OCI-LY7 (cell line): ENCODE results near the gene KDM4B. TPM values are rescaled to one million over a fixed set of nuclear protein-coding genes. Genes with fewer than 3 reads are reported as not detected.

Experiments used
- BruUV-seq: library from RNA; stranded (reverse); fragments of 400-500 nt; replicated peaks from 2 replicates; lab custom pipeline; 2021; lab: Mats Ljungman, UMichigan
- CTCF ChIA-PET: fragments of 300-600 bp; sonication (Branson Sonifier 250); formaldehyde crosslinking; loops from one replicate; lab custom pipeline; 2022; ENCODE audit warnings: antibody characterized with exemption; ENCODE audit not compliant: unreplicated experiment; lab: Charles Lee
- POLR2A ChIA-PET: fragments of 300-600 bp; sonication (Branson Sonifier 250); formaldehyde crosslinking; loops from one replicate; lab custom pipeline; 2022; ENCODE audit warnings: antibody characterized with exemption; lab: Charles Lee
- DNase-seq: peaks from one replicate; pipeline ENCODE4 v3.0.0-alpha.2; 2015; ENCODE audit warnings: low spot score
- H2AFZ ChIP-seq: fragments of 200-600 bp; sonication (generic), shearing (Covaris generic); 2 replicates; pipeline ENCODE4 v1.6.1; 2014; ENCODE audit warnings: mild to moderate bottlenecking, antibody characterized with exemption, low read length, moderate library complexity
- H3K27ac ChIP-seq: fragments of 200-600 bp; sonication (generic); 2 replicates; pipeline ENCODE4 v1.5.1; 2014; ENCODE audit warnings: mixed run types, low read depth, mild to moderate bottlenecking, moderate library complexity, low read length, inconsistent platforms; ENCODE audit not compliant: poor library complexity, severe bottlenecking
- H3K36me3 ChIP-seq: fragments of 200-600 bp; sonication (generic); 2 replicates; pipeline ENCODE4 v1.6.1; 2014; ENCODE audit warnings: mild to moderate bottlenecking, antibody characterized with exemption, low read length, moderate library complexity, mixed read lengths; ENCODE audit not compliant: insufficient read depth
- H3K4me1 ChIP-seq: fragments of 200-600 bp; sonication (generic); 2 replicates; pipeline ENCODE4 v1.5.1; 2014; ENCODE audit warnings: mild to moderate bottlenecking, low read length; ENCODE audit not compliant: insufficient read depth, poor library complexity, severe bottlenecking
- H3K4me2 ChIP-seq: fragments of 200-600 bp; sonication (generic); 2 replicates; pipeline ENCODE4 v1.6.1; 2014; ENCODE audit warnings: mild to moderate bottlenecking, low read length
- H3K4me3 ChIP-seq: fragments of 200-600 bp; sonication (generic); 2 replicates; pipeline ENCODE4 v1.5.1; 2014; ENCODE audit warnings: mild to moderate bottlenecking, low read depth, low read length; ENCODE audit not compliant: poor library complexity, severe bottlenecking
- H3K79me2 ChIP-seq: fragments of 200-600 bp; sonication (generic); 2 replicates; pipeline ENCODE4 v1.6.1; 2016; ENCODE audit warnings: low read depth, mild to moderate bottlenecking, low read length, moderate library complexity, mixed read lengths; ENCODE audit not compliant: insufficient read depth
- H3K9me2 ChIP-seq: fragments of 200-600 bp; sonication (generic); 2 replicates; pipeline ENCODE4 v1.6.1; 2016; ENCODE audit warnings: mild to moderate bottlenecking, low read length, mixed read lengths; ENCODE audit not compliant: insufficient read depth
- H3K9me3 ChIP-seq: fragments of 200-600 bp; sonication (generic); 2 replicates; pipeline ENCODE4 v1.6.1; 2014; ENCODE audit warnings: mild to moderate bottlenecking, mixed run types, low read length, mixed read lengths
- H4K20me1 ChIP-seq: fragments of 200-600 bp; sonication (generic); 2 replicates; pipeline ENCODE4 v1.6.1; 2014; ENCODE audit warnings: mild to moderate bottlenecking, antibody characterized with exemption, low read length, moderate library complexity, mixed read lengths; ENCODE audit not compliant: insufficient read depth
- CTCF ChIP-seq: fragments of 200-600 bp; sonication (generic); conservative IDR thresholded peaks from 2 replicates; pipeline ENCODE4 v1.5.1; 2014; ENCODE audit warnings: mild to moderate bottlenecking, antibody characterized with exemption, low read length, moderate library complexity, mixed read lengths
- EZH2phosphoT487 ChIP-seq: fragments of 200-600 bp; sonication (generic); IDR thresholded peaks from 2 replicates; pipeline ENCODE4 v1.6.1; 2018; ENCODE audit warnings: low read depth, borderline replicate concordance, mild to moderate bottlenecking, mixed run types, antibody characterized with exemption, low read length, moderate library complexity, mixed read lengths
- intact Hi-C: fragments of 100-400 bp; cut with micrococcal nuclease; formaldehyde crosslinking; loops from one replicate; pipeline ENCODE4 v1.10.0; 2022; ENCODE audit not compliant: unreplicated experiment
- total RNA-seq, 2 experiments: library from RNA; depleted of rRNA in 1 of 2; stranded (reverse); fragments of >200 nt in 1 of 2; shearing (Covaris generic) in 1 of 2; gene quantifications; 2 replicates each; pipeline ENCODE4 v1.2.3, GENCODE V29; 2014 to 2022

KDM4B gene
- total RNA-seq, 2 experiments from 2014 or later: 24.3 to 44.2 TPM

GRCh38 chr19:5122671-5123409 is 153.9 kb downstream of the KDM4B start:
- CTCF ChIA-PET: no interaction called here
- H3K27ac ChIP-seq: no peak overlapping the region

GRCh38 chr19:5123646-5124045 is 154.7 kb downstream of the KDM4B start:
- CTCF ChIA-PET: no interaction called here
- POLR2A ChIA-PET: no interaction called here
- Histone ChIP-seq H3K4me3 (no peak overlapping the region), H3K36me3 (no peaks in the 10 kb centered on the region), H3K27ac (no peak overlapping the region), H3K9me3 (no peaks in the 10 kb centered on the region), H4K20me1 (no peaks in the 10 kb centered on the region), H3K9me2 (no peaks in the 10 kb centered on the region), H2AFZ (no peak overlapping the region), H3K79me2 (no peaks in the 10 kb centered on the region), H3K4me2 (no peak overlapping the region), H3K4me1 (peaks cover 20% of the 10 kb centered on the region)
- TF ChIP-seq EZH2phosphoT487 (no peak), CTCF (no peak)
- BruUV-seq: no TSS peak
- DNase-seq: no peak
- intact Hi-C loops: no loop called here

More at GRCh38 chr19:5122671-5123409, 153.9 kb downstream of the KDM4B start:
- Histone ChIP-seq H3K4me3 (no peak overlapping the region), H3K9me3 (no peaks in the 10 kb centered on the region), H3K4me1 (peaks cover 13% of the 10 kb centered on the region), H3K9me2 (no peaks in the 10 kb centered on the region), H4K20me1 (no peaks in the 10 kb centered on the region), H2AFZ (no peak overlapping the region), H3K36me3 (no peaks in the 10 kb centered on the region), H3K4me2 (no peak overlapping the region), H3K79me2 (no peaks in the 10 kb centered on the region)
- intact Hi-C loops: no loop called here
- BruUV-seq: no TSS peak
- POLR2A ChIA-PET: no interaction called here
- DNase-seq: no peak
- TF ChIP-seq CTCF (no peak), EZH2phosphoT487 (no peak)

- Histone ChIP-seq H3K79me2 (no peaks in the 10 kb centered on the region), H3K9me3 (no peaks in the 10 kb centered on the region), H3K4me1 (peaks cover 22% of the 10 kb centered on the region), H2AFZ (no peak overlapping the region), H3K9me2 (no peaks in the 10 kb centered on the region), H3K4me2 (no peak overlapping the region), H3K4me3 (no peak overlapping the region), H4K20me1 (no peaks in the 10 kb centered on the region), H3K36me3 (no peaks in the 10 kb centered on the region), H3K27ac (no peak overlapping the region)
- no peak for DNase-seq
- TF ChIP-seq CTCF: no peak
- TF ChIP-seq EZH2phosphoT487: no peak
- CTCF ChIA-PET: no interaction called here
- POLR2A ChIA-PET: no interaction called here
- intact Hi-C loops: no loop called here
- no TSS peak for BruUV-seq
Observed at GRCh38 chr19:5124111-5124855, 155.4 kb downstream of the KDM4B start.
